A549 (cell line): ENCODE measurements around the gene GMPR.

Experiments
- CEBPB ChIP-seq, 2 experiments: fragments of >200 bp in 1 of 2; sonication (Bioruptor Twin) in 1 of 2; formaldehyde crosslinking in 1 of 2; IDR thresholded peaks; 2 replicates each; pipeline ENCODE4 v1.6.1; 2012 to 2016
- CHD4 ChIP-seq: fragments of 200-600 bp; sonication (generic); IDR thresholded peaks from 2 replicates; pipeline ENCODE4 v1.6.1; 2016; ENCODE audit warnings: antibody characterized with exemption, mild to moderate bottlenecking, borderline replicate concordance
- POLR2A ChIP-seq: IDR thresholded peaks from 2 replicates; pipeline ENCODE4 v1.6.1; 2012; ENCODE audit warnings: mild to moderate bottlenecking, low read length
- RAD21 ChIP-seq, 2 experiments: fragments of >200 bp in 1 of 2; sonication (Bioruptor Twin) in 1 of 2; formaldehyde crosslinking in 1 of 2; IDR thresholded peaks in 1 of 2; conservative IDR thresholded peaks in 1 of 2; 2 replicates in 1 of 2; 3 replicates in 1 of 2; pipeline ENCODE4 v1.6.1; 2012 to 2018; ENCODE audit warnings: inconsistent platforms in 1 of 2
- RFX5 ChIP-seq: fragments of 450-650 bp; IDR thresholded peaks from 2 replicates; pipeline ENCODE4 v1.7.1; 2014; ENCODE audit warnings: antibody characterized with exemption, mild to moderate bottlenecking, moderate library complexity
- SREBF2 ChIP-seq: fragments of 450-650 bp; IDR thresholded peaks from 2 replicates; pipeline ENCODE4 v1.6.1; 2014; ENCODE audit warnings: mild to moderate bottlenecking, moderate library complexity
- TF ChIP-seq, protein P1 (sequence below): fragments of >200 bp; sonication (Bioruptor Twin); formaldehyde crosslinking; IDR thresholded peaks from 3 replicates; pipeline ENCODE4 v1.5.1; 2016
- TF ChIP-seq, protein P2 (sequence below): fragments of 200-600 bp; sonication (generic); IDR thresholded peaks from 2 replicates; pipeline ENCODE4 v1.6.1; 2016; ENCODE audit warnings: antibody characterized with exemption, mild to moderate bottlenecking, moderate library complexity

DNA sequence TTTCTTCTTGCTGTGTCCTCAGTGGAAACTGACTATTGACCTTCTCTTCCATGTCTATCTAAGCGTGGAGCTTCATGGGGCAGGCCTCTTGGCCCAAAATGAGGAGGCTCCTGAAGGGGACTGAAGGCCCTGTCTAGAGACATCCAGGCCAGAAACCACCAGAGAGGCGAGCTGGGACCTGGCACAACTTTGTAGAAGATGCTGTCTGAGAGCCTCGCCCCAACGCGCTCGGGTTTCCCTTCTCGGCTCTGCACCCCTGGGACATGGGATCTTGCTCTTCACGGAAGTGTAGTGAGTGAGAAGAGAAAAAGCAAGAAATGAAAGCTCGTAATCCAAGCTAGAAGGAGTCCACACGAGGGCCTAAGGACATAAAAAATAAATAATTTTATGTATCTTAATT lies 96.8 kb downstream of the GMPR start:
- TF ChIP-seq RAD21 (conservative IDR thresholded peaks at IDR 0.05 in 1 of 2, IDR thresholded peaks at IDR 0.05 in 1 of 2) (no peak), RFX5 (no peak), CHD4 (no peak), POLR2A (no peak), SREBF2 (no peak), CEBPB (IDR thresholded peaks at IDR 0.05) (no peak)
- TF ChIP-seq, protein P1, sequence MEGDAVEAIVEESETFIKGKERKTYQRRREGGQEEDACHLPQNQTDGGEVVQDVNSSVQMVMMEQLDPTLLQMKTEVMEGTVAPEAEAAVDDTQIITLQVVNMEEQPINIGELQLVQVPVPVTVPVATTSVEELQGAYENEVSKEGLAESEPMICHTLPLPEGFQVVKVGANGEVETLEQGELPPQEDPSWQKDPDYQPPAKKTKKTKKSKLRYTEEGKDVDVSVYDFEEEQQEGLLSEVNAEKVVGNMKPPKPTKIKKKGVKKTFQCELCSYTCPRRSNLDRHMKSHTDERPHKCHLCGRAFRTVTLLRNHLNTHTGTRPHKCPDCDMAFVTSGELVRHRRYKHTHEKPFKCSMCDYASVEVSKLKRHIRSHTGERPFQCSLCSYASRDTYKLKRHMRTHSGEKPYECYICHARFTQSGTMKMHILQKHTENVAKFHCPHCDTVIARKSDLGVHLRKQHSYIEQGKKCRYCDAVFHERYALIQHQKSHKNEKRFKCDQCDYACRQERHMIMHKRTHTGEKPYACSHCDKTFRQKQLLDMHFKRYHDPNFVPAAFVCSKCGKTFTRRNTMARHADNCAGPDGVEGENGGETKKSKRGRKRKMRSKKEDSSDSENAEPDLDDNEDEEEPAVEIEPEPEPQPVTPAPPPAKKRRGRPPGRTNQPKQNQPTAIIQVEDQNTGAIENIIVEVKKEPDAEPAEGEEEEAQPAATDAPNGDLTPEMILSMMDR = no peak
- TF ChIP-seq, protein P2, sequence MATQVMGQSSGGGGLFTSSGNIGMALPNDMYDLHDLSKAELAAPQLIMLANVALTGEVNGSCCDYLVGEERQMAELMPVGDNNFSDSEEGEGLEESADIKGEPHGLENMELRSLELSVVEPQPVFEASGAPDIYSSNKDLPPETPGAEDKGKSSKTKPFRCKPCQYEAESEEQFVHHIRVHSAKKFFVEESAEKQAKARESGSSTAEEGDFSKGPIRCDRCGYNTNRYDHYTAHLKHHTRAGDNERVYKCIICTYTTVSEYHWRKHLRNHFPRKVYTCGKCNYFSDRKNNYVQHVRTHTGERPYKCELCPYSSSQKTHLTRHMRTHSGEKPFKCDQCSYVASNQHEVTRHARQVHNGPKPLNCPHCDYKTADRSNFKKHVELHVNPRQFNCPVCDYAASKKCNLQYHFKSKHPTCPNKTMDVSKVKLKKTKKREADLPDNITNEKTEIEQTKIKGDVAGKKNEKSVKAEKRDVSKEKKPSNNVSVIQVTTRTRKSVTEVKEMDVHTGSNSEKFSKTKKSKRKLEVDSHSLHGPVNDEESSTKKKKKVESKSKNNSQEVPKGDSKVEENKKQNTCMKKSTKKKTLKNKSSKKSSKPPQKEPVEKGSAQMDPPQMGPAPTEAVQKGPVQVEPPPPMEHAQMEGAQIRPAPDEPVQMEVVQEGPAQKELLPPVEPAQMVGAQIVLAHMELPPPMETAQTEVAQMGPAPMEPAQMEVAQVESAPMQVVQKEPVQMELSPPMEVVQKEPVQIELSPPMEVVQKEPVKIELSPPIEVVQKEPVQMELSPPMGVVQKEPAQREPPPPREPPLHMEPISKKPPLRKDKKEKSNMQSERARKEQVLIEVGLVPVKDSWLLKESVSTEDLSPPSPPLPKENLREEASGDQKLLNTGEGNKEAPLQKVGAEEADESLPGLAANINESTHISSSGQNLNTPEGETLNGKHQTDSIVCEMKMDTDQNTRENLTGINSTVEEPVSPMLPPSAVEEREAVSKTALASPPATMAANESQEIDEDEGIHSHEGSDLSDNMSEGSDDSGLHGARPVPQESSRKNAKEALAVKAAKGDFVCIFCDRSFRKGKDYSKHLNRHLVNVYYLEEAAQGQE = no peak
